Adrenal gland (tissue), 5 donors: ENCODE measurements around the gene NUMA1.

ENCODE experiments used
- CTCF ChIP-seq, 6 experiments: fragments of 450-650 bp in 4 of 6; fragments of 200-600 bp in 2 of 6; sonication (generic) in 1 of 6; IDR thresholded peaks; 1 replicate in 5 of 6; 2 replicates in 1 of 6; pipeline versions ENCODE4 v1.5.1 to v1.8.0; 2016 to 2021; ENCODE audit warnings: antibody characterized with exemption in 6 of 6, mild to moderate bottlenecking in 2 of 6, moderate library complexity in 1 of 6
- POLR2A ChIP-seq, 2 donors: fragments of 450-650 bp; IDR thresholded peaks; one replicate each; pipeline ENCODE4 v1.6.1; 2017; ENCODE audit warnings: antibody characterized with exemption in 2 of 2, mild to moderate bottlenecking in 2 of 2, moderate library complexity in 1 of 2
- donor health status: DM: no; HTN: no; CAD: no.

GRCh38 chr11:72067676-72068075, 12.7 kb downstream of the NUMA1 start:
- no peak for TF ChIP-seq CTCF (IDR thresholded peaks at IDR 0.05)
- TF ChIP-seq POLR2A (IDR thresholded peaks at IDR 0.05), result no peak
